Neural progenitor cell (in vitro differentiated cells): ENCODE measurements around the gene TBCD. TPM values are rescaled to one million over a fixed set of nuclear protein-coding genes. Genes with fewer than 3 reads are reported as not detected.

Source experiments
- DNase-seq: peaks from one replicate; pipeline ENCODE4 v3.0.0-alpha.2; 2016; ENCODE audit warnings: low spot score
- H2AFZ ChIP-seq: fragments of 200-600 bp; sonication (generic); replicated peaks from 2 replicates; pipeline ENCODE4 v1.6.1; 2016; ENCODE audit warnings: antibody characterized with exemption
- H3F3A ChIP-seq: fragments of 200-600 bp; sonication (generic); 2 replicates; pipeline ENCODE4 v1.6.1; 2016; ENCODE audit warnings: antibody characterized with exemption, low read depth
- H3K27ac ChIP-seq: fragments of 200-600 bp; sonication (generic); 2 replicates; pipeline ENCODE4 v1.5.1; 2016; ENCODE audit warnings: mild to moderate bottlenecking
- H3K27me3 ChIP-seq: fragments of 200-600 bp; sonication (generic); 2 replicates; pipeline ENCODE4 v1.6.1; 2016; ENCODE audit warnings: mild to moderate bottlenecking, moderate library complexity
- H3K36me3 ChIP-seq: fragments of 200-600 bp; sonication (generic); 2 replicates; pipeline ENCODE4 v1.5.1; 2016
- H3K4me1 ChIP-seq: fragments of 200-600 bp; sonication (generic); 2 replicates; pipeline ENCODE4 v1.6.1; 2016; ENCODE audit warnings: mixed run types
- H3K4me2 ChIP-seq: fragments of 200-600 bp; sonication (generic); 2 replicates; pipeline ENCODE4 v1.6.1; 2016
- H3K4me3 ChIP-seq: fragments of 200-600 bp; sonication (generic); 2 replicates; pipeline ENCODE4 v1.5.1; 2016
- H3K79me2 ChIP-seq: fragments of 200-600 bp; sonication (generic); 2 replicates; pipeline ENCODE4 v1.6.1; 2016; ENCODE audit warnings: low read depth
- H3K9ac ChIP-seq: fragments of 200-600 bp; sonication (generic); 2 replicates; pipeline ENCODE4 v1.6.1; 2016
- H3K9me3 ChIP-seq: fragments of 200-600 bp; sonication (generic); 2 replicates; pipeline ENCODE4 v1.5.1; 2016; ENCODE audit warnings: low read depth
- H4K20me1 ChIP-seq: fragments of 200-600 bp; sonication (generic); 2 replicates; pipeline ENCODE4 v1.6.1; 2016; ENCODE audit warnings: low read depth
- H3K27ac Mint-ChIP-seq: 3 replicates; pipeline ENCODE4 v1.8.0; 2021; ENCODE audit warnings: mixed read lengths
- H3K27me3 Mint-ChIP-seq: 2 replicates; pipeline ENCODE4 v1.8.0; 2022; ENCODE audit warnings: low read depth, mild to moderate bottlenecking, inconsistent platforms, moderate library complexity, mixed read lengths; ENCODE audit not compliant: insufficient read depth
- H3K36me3 Mint-ChIP-seq: 3 replicates; pipeline ENCODE4 v1.8.0; 2021; ENCODE audit warnings: mixed read lengths
- H3K4me1 Mint-ChIP-seq: 3 replicates; pipeline ENCODE4 v1.8.0; 2021; ENCODE audit warnings: mixed read lengths
- H3K4me3 Mint-ChIP-seq: 3 replicates; pipeline ENCODE4 v1.8.0; 2021; ENCODE audit warnings: mild to moderate bottlenecking, moderate library complexity, mixed read lengths
- H3K9me3 Mint-ChIP-seq: 3 replicates; pipeline ENCODE4 v1.8.0; 2020; ENCODE audit warnings: mixed read lengths
- EZH2 ChIP-seq: fragments of 200-600 bp; sonication (generic); IDR thresholded peaks from 2 replicates; pipeline ENCODE4 v1.6.1; 2017; ENCODE audit warnings: antibody characterized with exemption, mild to moderate bottlenecking, moderate library complexity
- EZH2phosphoT487 ChIP-seq: fragments of 200-600 bp; sonication (generic); IDR thresholded peaks from 2 replicates; pipeline ENCODE4 v1.6.1; 2017; ENCODE audit warnings: antibody characterized with exemption
- total RNA-seq: library from RNA; depleted of rRNA; stranded (reverse); fragments of >200 nt; gene quantifications from 2 replicates; pipeline ENCODE4 v1.2.3, GENCODE V29; 2015; ENCODE audit warnings: low replicate concordance
- TF ChIP-seq, protein P1 (sequence below): fragments of 200-600 bp; sonication (generic); IDR thresholded peaks from 2 replicates; pipeline ENCODE4 v1.5.1; 2017; ENCODE audit warnings: antibody characterized with exemption, mild to moderate bottlenecking

Gene TBCD
- total RNA-seq, 1 donor from 2014 or later: 76.4 TPM

DNA sequence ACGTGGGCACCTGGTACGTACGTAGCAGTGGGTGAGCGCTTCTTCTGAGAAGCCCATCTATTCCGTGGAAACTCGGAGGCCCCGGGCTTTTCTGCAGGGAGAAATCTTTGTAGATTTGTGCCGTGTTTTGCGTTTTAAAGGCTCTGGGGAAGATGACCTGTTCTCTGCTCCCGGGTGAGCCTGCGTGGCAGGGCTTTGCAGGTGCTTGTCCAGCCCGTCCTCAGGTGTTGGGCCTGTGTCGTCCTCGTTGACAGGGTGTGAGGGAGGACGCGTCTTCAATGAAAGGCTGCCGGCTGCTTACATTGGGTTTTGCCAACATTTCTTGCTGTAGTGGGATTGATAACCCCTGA is 175.4 kb downstream of the TBCD start:
- H3K27ac ChIP-seq: no peak overlapping the region
- Mint-ChIP-seq H3K4me3 (no peak overlapping the region), H3K27ac (no peak overlapping the region), H3K27me3 (peaks cover 2% of the 10 kb centered on the region), H3K36me3 (peaks cover 23% of the 10 kb centered on the region), H3K9me3 (no peaks in the 10 kb centered on the region), H3K4me1 (no peaks in the 10 kb centered on the region)
- TF ChIP-seq, protein P1, sequence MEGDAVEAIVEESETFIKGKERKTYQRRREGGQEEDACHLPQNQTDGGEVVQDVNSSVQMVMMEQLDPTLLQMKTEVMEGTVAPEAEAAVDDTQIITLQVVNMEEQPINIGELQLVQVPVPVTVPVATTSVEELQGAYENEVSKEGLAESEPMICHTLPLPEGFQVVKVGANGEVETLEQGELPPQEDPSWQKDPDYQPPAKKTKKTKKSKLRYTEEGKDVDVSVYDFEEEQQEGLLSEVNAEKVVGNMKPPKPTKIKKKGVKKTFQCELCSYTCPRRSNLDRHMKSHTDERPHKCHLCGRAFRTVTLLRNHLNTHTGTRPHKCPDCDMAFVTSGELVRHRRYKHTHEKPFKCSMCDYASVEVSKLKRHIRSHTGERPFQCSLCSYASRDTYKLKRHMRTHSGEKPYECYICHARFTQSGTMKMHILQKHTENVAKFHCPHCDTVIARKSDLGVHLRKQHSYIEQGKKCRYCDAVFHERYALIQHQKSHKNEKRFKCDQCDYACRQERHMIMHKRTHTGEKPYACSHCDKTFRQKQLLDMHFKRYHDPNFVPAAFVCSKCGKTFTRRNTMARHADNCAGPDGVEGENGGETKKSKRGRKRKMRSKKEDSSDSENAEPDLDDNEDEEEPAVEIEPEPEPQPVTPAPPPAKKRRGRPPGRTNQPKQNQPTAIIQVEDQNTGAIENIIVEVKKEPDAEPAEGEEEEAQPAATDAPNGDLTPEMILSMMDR: no peak
- TF ChIP-seq EZH2phosphoT487 (no peak), EZH2 (no peak)
- no peaks in the 10 kb centered on the region for H3F3A ChIP-seq
- no peak for DNase-seq
- H4K20me1 ChIP-seq: no peaks in the 10 kb centered on the region
- H3K36me3 ChIP-seq: no peaks in the 10 kb centered on the region
- H3K4me1 ChIP-seq: no peaks in the 10 kb centered on the region
- H3K9me3 ChIP-seq: no peaks in the 10 kb centered on the region
- no peak overlapping the region for H2AFZ ChIP-seq
- H3K27me3 ChIP-seq: no peaks in the 10 kb centered on the region
- H3K79me2 ChIP-seq: no peaks in the 10 kb centered on the region
- H3K4me2 ChIP-seq: no peak overlapping the region
- no peak overlapping the region for H3K4me3 ChIP-seq
- H3K9ac ChIP-seq: no peak overlapping the region

DNA sequence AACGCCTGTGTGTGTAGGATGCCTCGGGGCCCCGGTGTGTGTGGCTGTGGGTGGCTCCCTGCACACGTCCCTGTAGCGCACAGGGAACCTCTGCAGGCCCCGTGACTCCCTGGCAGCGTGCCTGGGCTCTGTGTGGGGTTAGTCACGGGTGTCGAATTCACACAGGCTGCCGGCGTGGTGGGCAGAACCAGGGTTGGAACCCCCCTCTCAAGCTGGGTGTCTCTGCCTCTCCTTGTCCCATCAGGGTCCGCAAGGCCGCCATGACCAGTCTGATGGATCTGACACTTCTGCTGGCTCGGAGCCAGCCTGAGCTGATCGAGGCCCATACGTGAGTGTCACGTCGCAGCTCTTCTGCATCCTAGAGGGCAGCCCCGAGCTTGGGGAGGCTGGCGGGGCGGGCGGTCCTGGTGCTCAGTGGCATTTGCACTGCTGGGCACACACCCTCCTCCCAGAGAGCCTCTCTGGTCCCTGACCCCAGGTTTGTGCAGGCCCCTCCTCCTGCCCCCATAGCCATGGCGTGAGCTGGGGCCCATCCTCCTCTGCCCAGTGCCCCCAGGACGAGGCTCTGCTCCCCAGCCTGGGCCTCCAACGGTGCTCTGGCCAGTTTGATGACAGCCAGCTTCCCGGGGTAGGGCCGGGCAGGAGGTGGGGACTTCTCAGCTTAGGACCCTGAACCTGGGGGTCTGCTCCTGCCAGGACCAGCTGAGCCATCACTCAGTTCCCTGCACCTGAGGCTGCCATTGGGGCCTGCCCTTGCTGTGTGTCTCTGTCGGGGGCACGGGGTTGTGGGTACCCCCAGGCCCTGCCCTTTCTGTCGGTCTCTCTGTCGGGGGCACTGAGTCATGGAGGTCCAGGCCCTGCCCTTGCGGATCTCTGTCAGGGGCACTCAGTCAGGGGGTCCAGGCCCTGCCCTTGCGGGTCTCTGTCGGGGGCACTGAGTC is 176.1 kb downstream of the TBCD start:
- H2AFZ ChIP-seq: no peak overlapping the region
- no peaks in the 10 kb centered on the region for H3K9me3 ChIP-seq
- H3K4me2 ChIP-seq: no peak overlapping the region
- no peak overlapping the region for H3K4me3 ChIP-seq
- TF ChIP-seq EZH2: no peak
- no peak for TF ChIP-seq EZH2phosphoT487
- TF ChIP-seq, protein P1: no peak
- no peak for DNase-seq
- no peak overlapping the region for H3K27ac ChIP-seq
- H3K79me2 ChIP-seq: no peaks in the 10 kb centered on the region
- Mint-ChIP-seq H3K36me3 (peaks cover 26% of the 10 kb centered on the region), H3K4me1 (no peaks in the 10 kb centered on the region), H3K27ac (no peak overlapping the region), H3K9me3 (no peaks in the 10 kb centered on the region), H3K27me3 (peaks cover 4% of the 10 kb centered on the region), H3K4me3 (no peak overlapping the region)
- no peaks in the 10 kb centered on the region for H3K27me3 ChIP-seq
- no peaks in the 10 kb centered on the region for H3F3A ChIP-seq
- H3K36me3 ChIP-seq: no peaks in the 10 kb centered on the region
- no peaks in the 10 kb centered on the region for H4K20me1 ChIP-seq
- no peaks in the 10 kb centered on the region for H3K4me1 ChIP-seq
- H3K9ac ChIP-seq: no peak overlapping the region

- Histone ChIP-seq H3F3A (no peaks in the 10 kb centered on the region), H3K9me3 (no peaks in the 10 kb centered on the region), H3K4me2 (no peak overlapping the region), H3K79me2 (no peaks in the 10 kb centered on the region), H4K20me1 (no peaks in the 10 kb centered on the region), H3K27ac (no peak overlapping the region), H3K36me3 (no peaks in the 10 kb centered on the region), H3K9ac (no peak overlapping the region), H3K4me3 (no peak overlapping the region), H3K4me1 (no peaks in the 10 kb centered on the region), H3K27me3 (no peaks in the 10 kb centered on the region), H2AFZ (no peak overlapping the region)
- Mint-ChIP-seq H3K36me3 (peaks cover 29% of the 10 kb centered on the region), H3K27ac (no peak overlapping the region), H3K4me3 (no peak overlapping the region), H3K27me3 (peaks cover 4% of the 10 kb centered on the region), H3K4me1 (no peaks in the 10 kb centered on the region), H3K9me3 (no peaks in the 10 kb centered on the region)
- TF ChIP-seq EZH2phosphoT487 (no peak), EZH2 (no peak)
- TF ChIP-seq, protein P1: no peak
- no peak for DNase-seq
Observed at GRCh38 chr17:82929011-82929622, 177.3 kb downstream of the TBCD start.
